ENCODE results near the gene WWP2. TPM values are rescaled to one million over a fixed set of nuclear protein-coding genes. Genes with fewer than 3 reads are reported as not detected.
"Not testable (repeated sequence)": the region's sequence is repeated elsewhere in the genome, so short reads cannot be mapped to it uniquely, and the experiment has no call there.

Gene WWP2
- total and polyA plus RNA-seq, 2 donors: 17.8 to 20.4 TPM

GRCh38 chr16:69731280-69731679 is 30.9 kb upstream of the WWP2 start:
- H3K27ac ChIP-seq (ENCODE audit: low read depth); H3K4me1 ChIP-seq (ENCODE audit: insufficient read depth); H3K36me3 ChIP-seq (ENCODE audit: insufficient read depth); H3K4me3 ChIP-seq (ENCODE audit: low read depth, low read length); DNase-seq (ENCODE audit: extremely low spot score): not testable (repeated sequence)
- WGBS: 94% methylated on average over 5 of the region's 5 CpGs

GRCh38 chr16:69732101-69732500 is 30.0 kb upstream of the WWP2 start:
- Histone ChIP-seq H3K36me3 (ENCODE audit: insufficient read depth) (no peaks in the 10 kb centered on the region), H3K4me1 (ENCODE audit: insufficient read depth) (no peaks in the 10 kb centered on the region), H3K4me3 (ENCODE audit: low read depth, low read length) (no peak overlapping the region), H3K27ac (ENCODE audit: low read depth) (no peak overlapping the region)
- WGBS: 95% methylated on average over 6 of the region's 6 CpGs
- DNase-seq (ENCODE audit: extremely low spot score): no peak

- peaks cover 4% of the 10 kb centered on the region for H3K36me3 ChIP-seq (ENCODE audit: insufficient read depth)
These were observed 20.6 kb upstream of the WWP2 start for GRCh38 chr16:69741519-69741918.

DNA sequence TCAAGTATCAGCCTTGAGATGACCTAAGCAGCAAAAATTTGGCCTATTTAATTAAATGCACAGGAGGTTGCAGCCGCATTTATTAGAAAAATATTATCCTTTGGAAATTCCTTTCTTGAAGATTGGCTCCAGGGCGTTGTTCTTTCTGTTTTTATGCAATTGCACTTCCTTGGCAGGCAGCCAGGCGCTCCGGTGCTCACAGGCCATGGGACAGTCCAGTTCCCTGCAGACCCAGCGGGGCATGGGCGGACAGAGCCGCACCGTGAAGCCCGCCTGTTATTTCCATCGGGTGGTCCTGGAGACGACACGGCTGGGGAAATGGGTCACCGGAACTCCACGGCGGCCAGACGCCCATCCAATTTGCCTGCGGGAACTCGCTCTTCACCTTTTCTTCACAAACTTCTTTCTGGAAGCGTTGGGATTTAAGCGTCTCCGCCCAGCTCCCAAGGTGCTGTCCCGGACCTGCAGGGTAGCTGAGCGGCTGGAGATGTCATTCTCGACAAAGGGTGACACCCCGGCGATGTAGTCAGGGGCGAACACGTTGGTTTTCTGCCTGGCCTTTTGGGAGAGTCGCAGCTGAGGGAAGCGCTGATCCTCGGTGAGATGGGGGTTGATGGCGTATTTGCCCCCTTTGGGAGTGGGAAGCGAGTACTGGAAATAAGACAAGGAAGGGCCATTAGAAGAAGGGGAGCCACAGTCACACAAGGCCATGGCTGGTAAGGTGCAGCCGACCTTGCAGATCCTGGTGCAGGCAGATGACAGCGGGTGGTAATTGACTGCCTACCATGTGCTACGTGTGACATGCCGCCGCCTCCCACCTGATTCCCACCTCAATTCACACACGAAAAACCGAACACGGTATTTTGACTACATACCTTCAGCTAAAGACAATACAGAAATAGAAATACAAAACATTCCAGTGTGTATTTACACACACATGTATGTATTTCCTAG is 19.9 kb upstream of the WWP2 start:
- Histone ChIP-seq H3K36me3 (ENCODE audit: insufficient read depth) (peaks cover 4% of the 10 kb centered on the region), H3K27ac (ENCODE audit: low read depth) (no peak overlapping the region), H3K4me3 (ENCODE audit: low read depth, low read length) (no peak overlapping the region), H3K4me1 (ENCODE audit: insufficient read depth) (no peaks in the 10 kb centered on the region)
- WGBS: 79% methylated on average over 41 of the region's 41 CpGs
- DNase-seq (ENCODE audit: extremely low spot score): no peak

More at GRCh38 chr16:69741519-69741918, 20.6 kb upstream of the WWP2 start:
- Histone ChIP-seq H3K27ac (ENCODE audit: low read depth) (no peak overlapping the region), H3K4me3 (ENCODE audit: low read depth, low read length) (no peak overlapping the region), H3K4me1 (ENCODE audit: insufficient read depth) (no peaks in the 10 kb centered on the region)
- DNase-seq (ENCODE audit: extremely low spot score): no peak
- WGBS: 82% methylated on average over 8 of the region's 8 CpGs

DNA sequence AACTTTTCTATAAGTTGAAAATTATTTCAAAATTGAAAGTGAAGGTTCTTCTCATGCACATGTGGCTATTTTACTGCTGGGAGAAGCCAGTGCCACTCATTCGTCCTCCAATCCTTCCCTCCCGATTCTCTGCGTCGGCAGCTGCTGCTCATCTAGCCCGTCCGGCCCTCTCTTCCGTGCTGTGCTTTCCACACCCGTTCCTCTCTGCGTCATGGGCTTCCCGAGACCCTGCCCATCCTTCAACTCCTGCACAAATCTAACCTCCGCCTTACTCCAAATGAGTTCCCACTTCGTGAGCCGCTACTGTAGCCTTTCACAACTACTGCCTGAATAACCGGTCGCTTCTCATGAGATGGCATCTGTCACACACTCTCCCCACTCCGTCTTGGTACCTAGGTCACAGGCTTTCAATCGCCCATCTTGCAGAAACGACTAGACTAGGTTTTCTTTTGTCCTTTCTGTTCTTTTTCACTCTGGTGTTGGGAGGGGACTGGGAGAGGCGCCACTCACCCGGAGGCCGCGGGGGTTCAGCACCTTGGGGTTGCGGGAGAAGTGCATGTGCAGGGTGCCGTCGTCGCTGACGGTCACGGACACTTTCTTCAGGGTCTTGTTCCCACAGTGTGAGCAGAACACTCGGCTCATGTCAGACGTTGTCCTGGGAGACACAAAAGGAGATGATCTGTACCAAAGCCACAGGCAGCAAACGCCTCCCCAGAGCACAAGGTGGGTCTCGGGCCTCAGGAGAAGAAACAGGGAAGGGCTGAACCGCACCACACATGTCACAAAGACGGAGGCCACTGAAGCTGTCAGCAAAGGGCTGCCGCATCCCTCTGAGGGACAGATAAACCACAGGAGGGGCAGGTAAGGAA is 17.5 kb upstream of the WWP2 start:
- Histone ChIP-seq H3K4me1 (ENCODE audit: insufficient read depth) (no peaks in the 10 kb centered on the region), H3K4me3 (ENCODE audit: low read depth, low read length) (no peak overlapping the region), H3K36me3 (ENCODE audit: insufficient read depth) (peaks cover 9% of the 10 kb centered on the region), H3K27ac (ENCODE audit: low read depth) (no peak overlapping the region)
- DNase-seq (ENCODE audit: extremely low spot score): no peak
- 94% methylated on average over 35 of the region's 35 CpGs for WGBS

- no peak for DNase-seq (ENCODE audit: extremely low spot score)
- Histone ChIP-seq H3K27ac (ENCODE audit: low read depth) (no peak overlapping the region), H3K4me1 (ENCODE audit: insufficient read depth) (no peaks in the 10 kb centered on the region), H3K4me3 (ENCODE audit: low read depth, low read length) (no peak overlapping the region), H3K36me3 (ENCODE audit: insufficient read depth) (peaks cover 9% of the 10 kb centered on the region)
- 95% methylated on average over 11 of the region's 11 CpGs for WGBS
These were observed 16.9 kb upstream of the WWP2 start for GRCh38 chr16:69745232-69745612.

DNA sequence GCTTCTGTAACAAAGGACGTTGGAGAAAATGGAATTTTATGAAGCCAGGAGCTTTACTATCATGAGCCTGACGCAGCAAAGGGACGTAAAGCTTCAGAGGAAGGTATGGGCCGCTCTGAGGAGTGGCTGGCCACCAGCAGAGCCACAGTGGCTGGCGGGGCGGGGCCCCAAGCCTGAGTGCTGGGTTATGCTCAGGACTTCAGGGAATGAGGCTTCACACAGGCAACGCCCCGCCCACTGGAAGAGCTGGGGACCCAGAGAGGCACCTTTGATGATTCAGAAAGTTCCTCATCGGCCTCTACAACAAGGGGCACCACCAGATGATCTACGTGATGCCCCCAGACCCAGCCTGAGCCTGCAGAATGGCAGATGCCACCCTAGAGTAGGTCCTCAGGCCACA is 16.2 kb upstream of the WWP2 start:
- Histone ChIP-seq H3K27ac (ENCODE audit: low read depth) (no peak overlapping the region), H3K36me3 (ENCODE audit: insufficient read depth) (peaks cover 9% of the 10 kb centered on the region), H3K4me1 (ENCODE audit: insufficient read depth) (no peaks in the 10 kb centered on the region), H3K4me3 (ENCODE audit: low read depth, low read length) (no peak overlapping the region)
- DNase-seq (ENCODE audit: extremely low spot score): no peak
- 92% methylated on average over 10 of the region's 10 CpGs for WGBS

DNA sequence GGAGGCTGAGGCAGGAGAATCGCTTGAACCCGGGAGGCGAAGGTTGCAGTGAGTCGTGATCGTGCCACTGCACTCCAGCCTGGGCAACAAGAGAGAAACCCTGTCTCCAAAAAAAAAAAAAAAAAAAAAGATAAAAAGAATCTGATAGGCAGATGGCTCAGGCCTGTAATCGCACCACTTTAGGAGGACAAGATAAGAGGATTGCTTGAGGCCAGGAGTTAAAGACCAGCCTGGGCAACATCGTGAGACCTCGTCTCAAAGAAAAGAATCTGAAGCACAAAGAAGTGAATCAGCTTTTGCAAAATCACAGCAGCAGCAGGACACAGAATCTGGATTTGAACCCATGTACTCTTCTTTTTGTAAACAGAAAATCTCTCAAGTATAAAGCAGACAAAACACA is 15.0 kb upstream of the WWP2 start:
- no peak overlapping the region for H3K4me3 ChIP-seq (ENCODE audit: low read depth, low read length)
- no peak for DNase-seq (ENCODE audit: extremely low spot score)
- no peak overlapping the region for H3K27ac ChIP-seq (ENCODE audit: low read depth)
- 84% methylated on average over 8 of the region's 8 CpGs for WGBS
- peaks cover 11% of the 10 kb centered on the region for H3K36me3 ChIP-seq (ENCODE audit: insufficient read depth)
- H3K4me1 ChIP-seq (ENCODE audit: insufficient read depth): no peaks in the 10 kb centered on the region

GRCh38 chr16:69748694-69749345 is 13.3 kb upstream of the WWP2 start:
- Histone ChIP-seq H3K27ac (ENCODE audit: low read depth) (no peak overlapping the region), H3K4me1 (ENCODE audit: insufficient read depth) (no peaks in the 10 kb centered on the region), H3K4me3 (ENCODE audit: low read depth, low read length) (no peak overlapping the region), H3K36me3 (ENCODE audit: insufficient read depth) (peaks cover 11% of the 10 kb centered on the region)
- no peak for DNase-seq (ENCODE audit: extremely low spot score)
- WGBS: 89% methylated on average over 20 of the region's 20 CpGs

DNA sequence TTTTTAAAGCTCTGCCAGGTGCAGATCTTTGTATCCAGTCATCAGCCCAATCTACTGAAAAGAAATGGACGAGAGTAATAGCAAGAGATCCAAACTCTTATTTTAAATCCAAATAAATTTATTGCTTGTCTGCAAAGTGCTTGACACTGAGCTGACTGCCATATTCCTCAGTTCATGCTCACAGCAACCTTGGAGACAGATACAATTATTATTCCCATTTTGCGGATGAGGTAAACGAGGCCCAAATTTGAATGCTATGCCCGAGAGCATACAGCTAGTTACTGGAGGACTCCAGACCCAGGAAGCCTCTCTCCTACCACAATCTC is 8.0 kb upstream of the WWP2 start:
- Histone ChIP-seq H3K4me1 (ENCODE audit: insufficient read depth) (no peaks in the 10 kb centered on the region), H3K36me3 (ENCODE audit: insufficient read depth) (peaks cover 2% of the 10 kb centered on the region), H3K4me3 (ENCODE audit: low read depth, low read length) (peak overlapping the region; percentile 78), H3K27ac (ENCODE audit: low read depth) (no peak overlapping the region)
- 10% methylated on average over 4 of the region's 4 CpGs for WGBS
- DNase-seq (ENCODE audit: extremely low spot score): no peak

DNA sequence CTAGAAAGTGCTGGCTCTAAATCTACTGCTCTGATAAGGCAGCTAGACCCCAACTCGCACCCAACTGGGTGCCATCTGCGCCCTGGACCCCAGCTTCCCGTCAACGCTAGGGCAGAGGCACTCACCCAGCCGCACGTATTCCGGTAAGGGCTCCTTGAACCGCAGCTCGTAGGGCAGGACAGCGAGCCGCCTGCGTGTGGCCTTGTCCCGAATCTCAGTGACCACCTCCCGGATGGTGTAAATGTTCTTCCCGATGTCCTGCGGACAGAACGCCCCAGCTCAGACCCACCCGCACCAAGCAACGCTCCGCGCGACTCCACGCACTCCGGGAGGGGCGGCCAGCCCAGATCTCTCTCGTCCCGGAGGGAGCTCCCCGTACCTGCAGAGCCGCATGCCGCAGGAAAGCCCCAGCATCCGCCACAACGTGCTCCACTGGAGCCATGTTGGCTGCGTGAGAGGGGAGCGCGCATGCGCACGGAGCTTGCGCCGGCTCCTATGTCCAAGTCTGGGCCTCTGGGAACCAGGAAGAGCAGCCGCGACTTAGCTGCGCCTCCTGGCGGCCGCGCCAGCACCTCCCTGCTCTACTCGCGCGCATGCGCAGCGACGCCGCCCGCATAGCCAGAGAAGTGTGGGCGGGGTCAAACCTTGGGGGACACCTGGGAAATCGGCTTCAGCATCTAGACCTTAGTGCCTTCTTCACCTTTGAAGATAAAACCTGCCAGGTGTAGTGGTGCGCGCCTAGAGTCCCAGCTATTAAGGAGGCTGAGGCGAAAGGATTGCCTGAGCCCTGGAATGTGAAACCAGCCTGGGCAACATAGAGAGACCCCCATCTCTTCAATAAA is 7.4 kb upstream of the WWP2 start, which contains the start of gene NOB1:
NOB1 (minus strand) TSS at position 458 of the 842 bp plus-strand sequence; CDS start at position 442, 16 bp downstream.
- DNase-seq (ENCODE audit: extremely low spot score): peak; percentile 87
- under 1% methylated on average over 58 of the region's 58 CpGs for WGBS
- no peak within 1 kb of the TSS for H3K27ac ChIP-seq (ENCODE audit: low read depth)
- H3K4me1 ChIP-seq (ENCODE audit: insufficient read depth): no peaks in the 10 kb centered on the region
- peak within 1 kb of the TSS; percentile 78 for H3K4me3 ChIP-seq (ENCODE audit: low read depth, low read length)
- peaks cover 2% of the 10 kb centered on the region for H3K36me3 ChIP-seq (ENCODE audit: insufficient read depth)

DNA sequence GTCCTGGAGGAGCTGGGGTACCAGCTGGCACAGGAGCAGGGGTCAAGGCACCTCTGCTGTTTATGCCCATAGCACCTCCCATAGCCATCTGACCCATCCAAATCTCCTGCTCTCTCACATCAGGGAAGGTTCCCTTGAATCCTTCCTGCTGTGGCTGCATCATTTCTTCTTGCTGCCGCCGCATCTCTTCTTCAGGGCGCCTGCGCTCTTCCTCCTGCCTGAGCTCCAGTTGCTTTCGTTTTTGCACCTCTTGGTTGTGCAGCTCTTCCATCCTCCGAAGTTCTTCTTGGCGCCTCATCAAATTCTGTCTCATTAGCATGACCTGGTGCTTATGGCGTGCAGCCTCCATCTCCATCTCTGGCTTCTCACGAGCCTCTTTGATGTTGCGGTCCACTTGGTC is 5.4 kb upstream of the WWP2 start:
- DNase-seq (ENCODE audit: extremely low spot score): no peak
- H3K4me1 ChIP-seq (ENCODE audit: insufficient read depth): no peaks in the 10 kb centered on the region
- H3K27ac ChIP-seq (ENCODE audit: low read depth): no peak overlapping the region
- no peak overlapping the region for H3K4me3 ChIP-seq (ENCODE audit: low read depth, low read length)
- H3K36me3 ChIP-seq (ENCODE audit: insufficient read depth): no peaks in the 10 kb centered on the region
- 94% methylated on average over 10 of the region's 10 CpGs for WGBS

GRCh38 chr16:69757375-69757774 is 4.8 kb upstream of the WWP2 start:
- not testable (repeated sequence) for H3K36me3 ChIP-seq (ENCODE audit: insufficient read depth); H3K4me1 ChIP-seq (ENCODE audit: insufficient read depth); H3K4me3 ChIP-seq (ENCODE audit: low read depth, low read length); H3K27ac ChIP-seq (ENCODE audit: low read depth); DNase-seq (ENCODE audit: extremely low spot score)
- WGBS: 77% methylated on average over 13 of the region's 13 CpGs
